HG02798 (cell line): Measurements from ENCODE around the gene PMS1.
"Not testable (repeated sequence)": the region's sequence is repeated elsewhere in the genome, so short reads cannot be mapped to it uniquely, and the experiment has no call there.

ENCODE experiments used
- ATAC-seq: cut with Tn5 transposase; IDR thresholded peaks from one replicate; pipeline ENCODE4 v1.9.1; 2021; ENCODE audit warnings: mild to moderate bottlenecking; ENCODE audit not compliant: unreplicated experiment, poor library complexity

Gene PMS1

DNA sequence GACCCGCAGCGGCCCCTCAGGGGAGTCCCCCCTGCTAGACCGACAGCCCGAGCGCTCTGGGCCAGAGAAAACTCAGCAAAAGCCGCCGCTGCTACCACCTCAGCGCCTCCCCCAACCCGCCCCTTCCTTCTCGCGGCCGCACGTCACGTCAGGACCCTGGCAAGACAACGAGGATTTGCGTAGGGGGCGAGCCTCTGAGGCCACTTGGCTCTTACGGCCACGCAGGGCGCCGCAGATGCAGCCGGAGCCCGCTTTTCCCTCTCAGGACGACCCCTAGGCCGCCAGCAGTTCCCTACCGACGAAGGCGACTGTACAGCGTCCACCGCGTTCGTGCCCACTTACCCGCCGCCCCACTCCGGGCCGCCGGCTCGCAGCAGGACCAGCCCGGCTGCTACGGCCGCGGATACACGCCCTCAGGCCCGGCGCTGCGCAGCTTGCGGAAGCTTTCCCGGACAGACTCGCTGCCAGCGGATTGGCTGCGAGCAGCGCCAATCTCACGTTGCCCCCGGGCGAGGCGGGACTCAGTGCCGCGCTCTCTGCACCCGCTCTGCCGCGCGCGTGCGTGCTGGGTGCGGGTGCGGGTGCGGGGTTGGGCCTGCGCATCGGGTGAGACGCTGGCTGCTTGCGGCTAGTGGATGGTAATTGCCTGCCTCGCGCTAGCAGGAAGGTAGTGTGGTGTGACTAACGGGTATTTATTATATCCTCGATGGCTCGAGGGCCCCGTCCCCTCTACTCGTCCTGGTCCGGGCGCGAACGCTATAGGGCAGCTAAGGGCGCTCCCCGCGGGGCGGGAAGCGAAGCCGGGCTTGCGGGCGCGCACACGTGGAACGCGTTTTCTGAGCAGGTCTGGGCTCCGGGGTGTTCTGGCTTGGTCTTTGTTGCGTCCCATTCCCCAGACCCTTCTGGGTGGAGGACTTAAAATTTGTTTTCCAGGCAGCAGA, at the start of gene PMS1, which contains the start of gene ORMDL1:
Gene PMS1, plus strand, starts transcription at position 524 of the 941 bp plus-strand sequence. CDS start 7,360 bp downstream, outside the sequence.
Gene ORMDL1, minus strand, starts transcription at position 413 of the 941 bp plus-strand sequence. CDS start 1,744 bp downstream, outside the sequence.
- peak; percentile 94 for ATAC-seq

DNA sequence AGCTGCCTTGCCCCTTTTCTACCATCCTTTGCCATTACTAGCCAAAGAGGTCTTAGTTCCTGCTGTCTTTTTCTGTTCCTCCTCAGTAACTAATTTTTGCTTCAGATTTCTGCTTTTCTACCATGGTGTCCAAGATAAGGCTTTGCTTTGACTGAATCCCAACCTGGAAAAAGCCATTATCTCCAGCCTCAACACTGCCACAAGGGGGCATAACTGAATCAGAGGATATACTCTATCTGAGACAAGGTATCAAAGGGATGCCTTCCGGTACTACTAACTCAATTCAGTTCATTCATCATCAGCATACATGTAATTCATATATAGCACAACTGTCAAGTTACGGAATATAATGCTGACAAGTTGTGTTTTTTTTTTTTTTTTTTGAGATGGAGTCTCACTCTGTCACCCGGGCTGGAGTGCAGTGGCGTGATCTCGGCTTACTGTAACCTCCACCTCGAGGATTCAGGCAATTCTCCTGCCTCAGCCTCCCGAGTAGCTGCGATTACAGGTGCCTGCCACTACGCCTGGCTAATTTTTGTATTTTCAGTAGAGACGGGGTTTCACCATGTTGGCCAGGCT, 33.1 kb upstream of the PMS1 start:
- peak; percentile 70 for ATAC-seq

DNA sequence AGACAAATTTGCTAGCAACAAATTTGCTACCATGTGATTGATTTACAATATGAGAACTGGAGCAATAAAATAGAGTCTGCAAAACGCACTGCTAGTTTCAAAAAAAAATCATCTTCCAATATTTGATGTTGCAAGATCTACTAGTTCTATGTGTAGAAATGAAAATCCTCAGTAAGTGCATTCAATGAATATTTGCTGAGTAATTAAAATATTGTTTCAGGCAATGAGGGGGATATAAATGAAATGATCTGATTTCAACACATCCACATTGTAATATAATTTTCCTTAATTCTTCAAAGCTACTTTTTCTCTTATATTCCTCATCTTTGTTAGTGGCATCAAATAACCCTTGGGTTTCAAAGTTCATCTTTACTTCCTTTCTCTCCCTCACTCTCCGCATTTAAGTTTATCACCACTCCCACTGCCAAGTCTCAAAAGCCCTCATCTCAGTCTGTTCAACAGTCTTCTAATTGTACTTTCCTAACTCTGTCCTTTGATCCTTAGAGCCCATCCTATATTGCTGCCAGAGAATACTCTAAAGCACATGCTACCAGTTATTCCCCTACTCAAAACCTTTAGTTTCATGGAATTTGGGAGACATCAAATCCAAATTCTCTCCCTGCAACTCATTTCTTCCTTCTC, 27.8 kb upstream of the PMS1 start:
- ATAC-seq, result no peak

DNA sequence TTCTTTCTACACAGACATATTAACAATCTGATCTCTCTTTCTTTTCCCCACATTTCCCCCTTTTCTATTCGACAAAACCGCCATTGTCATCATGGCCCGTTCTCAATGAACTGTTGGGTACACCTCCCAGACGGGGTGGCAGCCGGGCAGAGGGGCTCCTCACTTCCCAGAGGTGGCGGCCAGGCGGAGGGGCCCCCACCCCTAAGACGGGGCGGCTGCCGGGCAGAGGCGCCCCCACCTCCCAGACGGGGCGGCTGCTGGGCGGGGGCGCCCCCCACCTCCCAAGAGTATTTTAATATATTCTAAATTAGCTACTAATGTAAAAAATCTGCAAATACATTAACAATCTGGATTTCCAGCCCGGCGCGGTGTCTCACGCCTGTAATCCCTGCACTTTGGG, 24.1 kb upstream of the PMS1 start:
- ATAC-seq, result not testable (repeated sequence)

DNA sequence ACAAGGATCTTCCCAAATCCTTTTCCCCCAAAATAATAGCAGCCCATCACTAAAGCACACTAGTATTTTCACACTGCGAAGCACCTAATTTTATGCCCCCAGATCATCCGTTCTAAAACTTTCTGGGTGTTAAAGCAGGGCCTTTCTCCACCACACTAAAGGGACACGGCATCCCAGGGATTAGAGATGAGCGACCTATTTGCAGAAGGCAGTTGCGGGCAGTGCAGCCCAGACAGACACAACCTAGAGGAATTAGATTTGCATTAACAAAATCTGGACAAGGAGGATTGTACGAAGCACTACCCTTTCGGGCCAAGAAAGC, 22.1 kb upstream of the PMS1 start:
- ATAC-seq, result no peak

DNA sequence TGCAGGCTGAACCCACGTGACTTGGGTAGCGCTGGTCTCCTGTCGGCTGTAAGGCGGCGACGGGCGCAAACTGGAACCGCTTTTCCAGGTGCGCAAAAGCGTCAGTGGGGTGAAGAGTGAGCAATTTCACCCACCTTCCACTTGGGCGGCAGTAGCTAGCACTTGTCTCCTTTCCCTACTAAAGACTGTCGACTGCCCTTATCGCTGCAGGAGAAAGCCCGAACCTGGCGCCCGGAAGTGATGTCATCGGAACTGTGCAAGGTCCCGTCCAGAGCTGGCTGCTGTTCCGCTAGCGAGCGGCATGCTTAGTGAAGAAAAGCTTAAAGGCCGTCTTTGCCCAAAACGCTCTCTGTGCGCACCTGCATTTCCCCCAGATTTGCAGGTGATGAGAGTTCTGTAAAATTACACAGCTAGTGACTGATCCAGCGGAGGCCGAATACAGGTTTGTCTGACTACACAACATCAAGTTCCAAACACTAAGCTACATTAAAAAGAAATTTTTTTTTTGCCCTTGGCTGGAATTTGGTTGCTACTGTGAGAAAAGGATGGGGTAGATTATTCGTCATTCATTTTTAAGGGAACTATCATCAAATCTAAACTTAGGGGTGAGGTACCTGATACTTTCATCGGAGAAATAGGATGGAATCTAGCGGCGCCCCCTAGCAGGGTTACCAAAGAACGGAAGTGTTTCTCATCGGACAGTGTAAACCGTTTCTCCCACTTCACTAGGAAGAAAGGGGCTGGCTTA, 21.5 kb upstream of the PMS1 start, which contains the start of gene OSGEPL1:
Gene OSGEPL1, minus strand, starts transcription at position 242 of the 748 bp plus-strand sequence. CDS start 1,152 bp downstream, outside the sequence.
- ATAC-seq, result peak; percentile 97

DNA sequence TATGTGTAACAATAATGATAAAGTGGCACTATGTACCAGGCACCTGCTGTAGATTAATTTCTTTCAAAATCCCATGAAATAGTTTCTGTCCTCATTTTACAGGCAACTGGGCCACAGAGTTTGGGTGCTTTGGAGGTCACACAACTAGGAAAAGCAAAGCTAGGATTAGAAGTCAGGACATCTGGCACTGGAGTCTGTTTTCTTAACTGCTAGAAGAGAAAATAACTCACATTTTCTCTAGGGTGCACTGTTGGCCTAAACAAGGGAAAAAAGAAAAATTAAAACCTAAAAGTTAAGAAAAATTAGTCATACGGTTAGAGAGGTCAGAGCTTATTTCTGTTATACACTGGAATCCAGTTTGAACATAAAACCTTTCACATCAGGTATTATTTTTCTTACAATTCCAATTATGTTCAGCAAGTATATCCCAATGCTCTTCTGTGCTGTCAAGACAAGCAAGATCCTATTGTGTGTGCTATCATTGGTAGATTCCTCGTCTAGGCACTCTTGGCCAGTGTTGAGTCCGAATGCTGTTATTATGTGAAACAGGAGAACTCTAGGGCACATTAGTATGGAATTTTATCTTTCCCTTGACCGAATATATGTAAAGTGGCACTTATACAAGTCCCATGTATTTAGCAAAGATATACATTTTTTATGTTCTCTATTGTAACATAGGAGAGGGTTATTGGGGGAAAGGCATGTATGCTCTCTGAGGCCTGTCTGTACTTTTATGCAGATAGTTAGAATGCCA, 20.2 kb upstream of the PMS1 start:
- ATAC-seq, result no peak

DNA sequence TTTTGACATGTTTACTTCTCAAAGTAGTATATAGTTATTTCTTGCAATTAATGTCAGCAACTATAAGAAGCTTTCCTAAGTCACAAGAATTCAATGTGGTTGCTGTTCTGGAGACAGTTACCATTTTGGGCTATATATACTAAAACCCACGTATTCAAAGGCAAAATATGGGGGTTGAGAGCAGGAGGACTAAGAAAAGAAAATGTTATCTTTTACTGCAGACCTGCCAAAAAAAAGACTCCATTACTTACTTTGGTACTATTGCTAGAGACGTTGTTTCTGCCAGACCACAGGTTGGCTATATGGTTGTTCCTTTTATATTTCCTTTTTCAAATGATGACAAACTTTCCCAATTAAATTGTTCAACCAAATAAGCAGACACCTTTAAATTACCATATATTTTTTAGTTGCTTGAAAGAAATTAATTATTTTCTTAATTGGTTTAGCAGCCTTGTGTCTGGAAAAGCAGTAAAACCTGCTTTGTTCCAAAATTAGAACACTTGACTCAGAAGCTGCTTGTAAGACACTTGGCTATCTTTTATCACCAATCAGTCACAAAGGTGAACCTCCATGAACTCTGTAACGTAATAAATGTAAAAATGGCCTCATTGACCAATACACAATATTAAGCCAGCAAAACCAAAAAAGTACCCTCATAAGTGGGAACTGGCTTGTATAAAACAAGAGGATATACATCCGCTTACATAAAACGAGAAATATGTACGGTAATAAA, 13.5 kb upstream of the PMS1 start:
- no peak for ATAC-seq

DNA sequence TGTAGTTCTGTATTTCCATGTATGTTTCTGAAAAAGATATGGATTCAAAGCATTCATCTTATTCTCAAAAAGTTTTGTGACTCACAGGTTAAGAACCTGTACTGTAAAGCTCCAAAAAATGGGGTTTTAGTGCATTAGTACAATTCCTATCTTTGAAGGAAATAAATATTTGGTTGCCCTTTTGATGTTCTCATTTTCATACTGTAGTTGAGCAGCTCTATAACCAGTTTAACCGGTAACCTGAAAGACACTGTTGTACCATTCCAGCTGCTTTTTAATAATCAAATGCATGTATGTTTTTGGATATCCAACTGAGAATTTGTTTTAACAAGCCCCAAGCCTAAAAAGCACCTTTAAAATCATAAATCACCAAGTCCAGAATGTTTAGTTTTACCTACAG, 12.0 kb upstream of the PMS1 start:
- ATAC-seq, result no peak

DNA sequence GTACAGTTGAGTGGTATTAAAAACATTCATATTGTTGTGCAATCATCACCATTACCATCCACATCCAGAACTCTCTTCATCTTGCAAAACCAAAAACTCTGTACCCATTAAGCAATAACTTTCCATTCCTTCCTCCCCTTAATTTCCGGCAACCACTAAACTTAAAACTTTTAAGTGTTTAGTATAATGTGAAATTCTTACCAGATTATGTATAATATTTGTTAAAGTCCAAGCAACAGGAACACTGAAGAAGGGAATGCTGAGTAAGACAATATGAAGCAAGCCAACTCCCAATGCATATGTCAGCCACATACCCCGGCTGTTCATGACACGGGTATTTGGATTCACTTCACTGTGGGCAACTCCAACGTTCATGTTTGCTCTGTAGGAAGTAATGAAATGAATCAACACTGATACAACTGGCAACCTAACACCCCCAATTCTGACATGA, 2.0 kb upstream of the PMS1 start:
- no peak for ATAC-seq

DNA sequence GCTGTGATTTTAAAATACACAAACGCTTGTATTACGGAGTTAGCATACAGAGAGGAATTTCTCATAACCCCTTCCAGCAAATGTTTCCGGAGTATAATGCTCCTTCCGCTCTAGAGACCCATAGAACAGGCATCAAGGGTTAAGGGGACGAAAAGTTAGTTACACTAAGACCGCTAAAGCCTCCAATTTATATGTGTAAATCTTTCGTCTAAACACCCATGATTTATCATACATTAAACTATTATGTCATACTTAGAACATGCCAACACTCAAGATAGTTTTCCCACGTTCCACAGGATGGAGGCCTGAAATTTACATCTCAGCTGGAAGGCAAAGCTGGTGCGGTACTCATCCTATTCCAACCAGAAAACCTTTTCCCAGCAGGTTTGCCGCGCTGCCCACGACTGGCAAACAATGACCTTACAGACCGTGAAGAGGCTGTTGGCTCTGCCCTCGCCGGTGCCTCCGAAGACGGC, 761 bp upstream of the PMS1 start:
- ATAC-seq, result peak; percentile 15

DNA sequence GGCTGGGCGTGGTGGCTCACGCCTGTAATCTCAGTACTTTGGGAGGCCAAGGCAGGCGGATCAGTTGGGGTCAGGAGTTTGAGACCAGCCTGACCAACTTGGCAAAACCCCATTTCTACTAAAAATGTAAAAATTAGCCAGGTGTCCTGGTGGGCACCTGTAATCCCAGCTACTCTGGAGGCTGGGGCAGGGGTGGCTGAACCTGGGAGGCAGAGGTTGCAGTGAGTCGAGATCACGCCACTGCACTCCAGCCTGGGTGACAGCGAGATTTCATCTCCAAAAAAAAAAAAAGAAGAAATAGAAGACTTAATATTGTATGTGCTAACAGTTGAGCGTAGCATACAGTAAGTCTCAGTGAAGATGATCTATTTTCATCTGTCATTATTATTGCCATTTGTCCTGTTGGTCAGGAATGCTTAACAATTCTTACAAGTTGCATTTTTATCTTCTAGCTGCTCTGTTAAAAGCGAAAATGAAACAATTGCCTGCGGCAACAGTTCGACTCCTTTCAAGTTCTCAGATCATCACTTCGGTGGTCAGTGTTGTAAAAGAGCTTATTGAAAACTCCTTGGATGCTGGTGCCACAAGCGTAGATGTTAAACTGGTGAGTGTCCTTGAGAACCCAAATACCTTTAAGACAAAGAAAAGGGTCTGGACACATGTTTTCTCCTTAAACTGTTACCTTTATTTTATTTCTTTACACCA, 7.2 kb downstream of the PMS1 start:
- peak; percentile 56 for ATAC-seq

DNA sequence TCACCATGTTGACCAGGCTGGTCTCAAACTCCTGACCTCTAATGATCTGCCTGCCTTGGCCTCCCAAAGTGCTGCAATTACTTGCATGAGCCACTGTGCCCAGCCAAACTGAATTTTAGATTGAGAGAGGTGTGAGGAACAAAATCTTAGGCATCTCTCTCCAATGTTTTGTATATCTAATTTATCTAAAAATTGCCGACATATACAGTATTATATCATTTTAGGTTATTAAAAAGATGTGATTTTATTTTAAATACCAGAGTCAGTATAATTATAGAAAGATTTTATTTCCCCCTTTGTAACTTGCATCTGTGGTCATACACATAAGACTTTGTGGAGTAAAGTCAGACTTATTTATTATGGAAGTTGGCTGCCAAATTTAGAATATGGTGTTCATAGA, 10.1 kb downstream of the PMS1 start:
- no peak for ATAC-seq

DNA sequence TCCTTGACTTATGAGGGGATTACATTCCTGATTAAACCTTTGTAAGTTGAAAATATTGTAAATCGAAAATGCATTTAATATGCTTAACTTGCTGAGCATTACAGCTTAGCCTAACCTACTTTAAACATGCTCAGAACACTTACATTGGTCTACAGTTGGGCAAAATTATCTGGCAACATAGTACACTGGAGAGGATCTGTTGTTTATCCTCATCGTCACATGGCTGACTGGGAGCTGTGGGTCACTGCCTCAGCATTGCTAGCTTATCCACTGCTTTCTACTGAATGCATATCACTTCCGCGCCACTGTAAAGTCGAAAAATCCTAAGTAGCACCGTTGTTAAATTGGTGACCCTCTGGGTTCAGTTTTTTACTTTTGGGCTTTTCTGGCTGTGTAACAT, 13.7 kb downstream of the PMS1 start:
- no peak for ATAC-seq

DNA sequence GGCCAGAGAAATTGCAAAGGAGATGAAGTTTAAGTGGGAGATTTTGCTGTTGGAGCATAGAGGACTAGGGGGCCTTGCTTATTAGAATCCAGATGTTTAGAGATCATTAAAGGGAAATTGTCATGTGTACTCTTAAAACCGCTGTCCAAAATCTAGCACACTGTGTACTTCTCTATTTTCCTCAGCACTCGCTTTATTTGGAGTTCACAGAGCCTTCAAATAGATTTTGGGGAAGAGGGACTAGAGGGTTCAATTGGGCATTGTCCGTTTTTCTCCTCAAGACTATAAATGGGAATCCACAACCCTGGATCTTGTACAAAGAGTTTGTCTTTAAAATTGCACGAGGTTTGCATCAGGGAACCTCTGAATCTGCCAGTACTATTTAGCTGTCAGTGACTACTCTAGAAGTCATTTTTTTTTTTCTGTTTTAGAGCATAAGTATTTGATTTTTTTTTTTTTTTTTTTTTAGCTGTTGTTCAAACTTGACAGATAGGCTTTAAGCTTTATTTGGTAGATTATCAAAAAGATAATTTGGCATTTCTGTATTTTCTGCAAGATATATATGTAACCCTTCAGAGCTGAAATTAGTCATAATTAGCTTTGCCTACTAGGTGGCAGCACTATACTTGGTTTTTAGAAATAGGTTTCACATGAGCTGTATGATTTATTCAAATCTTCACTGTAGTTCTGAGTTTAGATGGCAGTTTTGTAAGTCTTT, 14.2 kb downstream of the PMS1 start:
- peak; percentile 73 for ATAC-seq

DNA sequence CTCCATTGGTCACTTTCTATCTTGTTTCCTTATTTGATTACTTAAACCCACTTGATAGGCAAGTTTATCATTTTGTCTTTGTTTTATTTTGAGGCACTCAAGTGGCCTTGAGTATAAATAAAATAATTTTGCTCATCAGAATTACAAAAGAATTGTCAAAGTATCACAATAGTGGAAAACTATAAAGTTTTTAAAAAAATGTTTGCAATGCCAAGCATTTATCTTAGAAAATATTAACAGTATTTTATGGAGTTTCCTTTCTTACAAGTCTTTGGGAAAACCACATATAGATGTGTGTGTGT, 14.7 kb downstream of the PMS1 start:
- no peak for ATAC-seq

DNA sequence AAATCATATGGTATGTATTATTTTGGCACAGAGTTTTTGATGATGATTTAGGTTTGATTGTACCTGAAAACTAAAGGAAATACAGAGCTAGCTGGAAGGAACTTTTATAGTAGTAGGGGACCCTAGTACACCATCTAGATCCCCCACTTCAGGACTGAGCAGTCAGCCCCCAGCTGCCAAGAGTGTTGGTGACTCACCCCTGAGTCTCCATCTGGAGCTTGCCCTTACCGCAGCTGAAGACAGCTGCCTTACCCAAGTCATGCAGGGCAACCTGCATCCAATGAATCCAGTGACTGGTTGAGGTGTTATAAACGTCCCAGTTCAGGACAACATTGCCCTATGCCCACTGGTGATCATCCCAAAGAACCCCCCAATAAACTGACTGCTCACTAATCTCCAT, 15.3 kb downstream of the PMS1 start:
- no peak for ATAC-seq

DNA sequence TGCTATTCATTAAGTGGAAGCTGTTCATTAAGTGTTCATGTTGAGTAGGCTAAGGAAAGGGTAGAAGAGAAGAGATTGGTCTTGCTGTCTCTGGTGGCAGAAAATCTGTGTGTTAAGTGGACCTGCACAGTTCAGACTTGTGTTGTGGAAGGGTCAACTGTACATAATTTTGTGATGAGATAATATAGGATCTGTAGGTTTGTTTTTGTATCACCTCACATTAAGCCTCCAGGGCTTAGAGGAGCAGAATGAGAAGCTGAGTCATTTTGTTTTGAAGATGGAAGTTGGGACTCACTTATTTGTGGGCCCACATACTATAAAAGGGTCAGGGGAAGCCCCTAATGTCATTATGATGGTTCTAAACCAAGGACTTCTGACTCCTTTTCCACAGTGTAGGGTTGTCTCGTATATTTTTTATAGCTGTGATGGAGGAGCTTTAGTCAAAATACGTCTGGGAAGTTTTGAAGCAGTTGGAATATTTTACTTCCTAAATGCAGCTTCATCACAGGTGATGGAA, 18.2 kb downstream of the PMS1 start:
- no peak for ATAC-seq
